HG03521 (cell line): ENCODE data around the gene JAKMIP1.

Experiments
- ATAC-seq: cut with Tn5 transposase; IDR thresholded peaks from one replicate; pipeline ENCODE4 v1.9.1; 2021; ENCODE audit warnings: mild to moderate bottlenecking, moderate library complexity; ENCODE audit not compliant: unreplicated experiment

JAKMIP1 gene

DNA sequence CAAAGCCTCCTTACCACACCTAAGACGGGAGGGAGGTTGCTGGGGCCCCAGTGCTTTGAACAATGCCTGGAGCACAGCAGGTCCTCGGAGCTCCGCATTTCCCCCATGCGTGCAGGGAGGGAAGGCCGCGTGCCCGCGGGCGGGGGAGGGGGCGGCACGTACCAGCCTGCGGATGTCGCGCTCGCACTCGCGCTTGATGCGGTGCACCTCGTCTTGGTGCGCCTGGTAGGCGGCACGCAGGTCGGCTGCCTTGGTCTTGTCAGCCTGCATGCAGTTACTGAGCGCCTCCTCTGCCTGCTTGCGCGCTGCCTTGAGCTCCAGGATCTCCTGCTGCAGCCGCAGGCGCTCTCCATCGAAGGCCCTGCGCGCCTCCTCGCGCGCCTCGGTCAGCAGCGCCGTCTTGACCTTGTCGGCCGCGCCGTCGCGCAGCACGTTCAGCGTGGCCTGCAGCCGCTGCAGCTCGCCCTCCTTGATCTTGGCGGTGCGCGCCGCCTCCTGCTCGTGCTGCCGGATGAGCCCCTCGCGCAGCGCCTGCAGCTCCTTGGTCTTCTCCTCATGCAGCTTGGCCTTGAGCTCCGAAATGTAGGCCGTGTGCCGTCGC lies 94.9 kb downstream of the JAKMIP1 start:
- no peak for ATAC-seq

DNA sequence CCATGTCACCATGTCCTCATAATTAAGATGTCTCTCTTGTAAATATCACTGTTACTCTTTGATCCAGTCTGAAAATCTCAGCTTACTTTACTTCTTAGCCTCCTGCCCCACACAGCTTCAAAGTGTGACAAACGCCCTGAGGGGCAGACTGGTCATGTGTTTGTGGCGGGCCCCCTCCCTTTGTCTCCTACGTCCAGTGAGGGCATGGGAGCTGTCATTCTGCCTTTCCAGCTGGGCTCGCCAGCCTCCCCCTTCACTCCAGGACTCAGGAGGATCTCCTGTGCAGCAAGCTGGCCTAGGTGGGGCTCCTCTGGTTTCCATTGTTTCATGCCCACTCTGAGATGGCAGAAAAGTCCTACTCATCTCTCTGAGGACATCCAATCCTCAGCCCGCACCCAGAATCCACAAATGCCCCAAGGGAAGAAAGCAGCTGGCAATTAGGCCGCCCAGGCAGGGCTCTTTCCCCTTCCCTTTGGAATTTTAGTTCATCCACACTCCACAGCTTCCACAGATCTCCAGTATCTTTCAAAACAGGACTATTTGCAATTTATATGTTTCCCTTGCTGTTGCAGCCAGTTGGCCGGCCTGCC lies 95.7 kb downstream of the JAKMIP1 start:
- no peak for ATAC-seq

DNA sequence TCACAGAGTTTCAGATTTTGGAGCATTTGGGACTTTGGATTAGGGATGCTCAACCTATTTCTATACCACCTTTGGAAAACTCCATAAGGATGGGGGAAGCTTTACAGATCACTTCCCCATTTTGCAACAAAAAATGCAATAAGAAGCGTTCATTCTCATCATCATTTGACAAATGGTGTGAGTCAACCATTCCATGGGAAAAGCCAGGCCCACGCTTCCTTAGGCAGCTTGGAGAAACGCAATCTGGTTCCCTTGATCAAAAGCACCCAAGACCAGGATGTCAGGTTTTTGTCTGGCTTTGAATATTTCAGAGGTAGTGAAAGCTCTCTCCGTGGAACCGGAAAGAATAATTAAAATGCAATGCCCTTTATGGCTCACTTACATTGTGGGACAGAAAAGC lies 102.8 kb downstream of the JAKMIP1 start:
- ATAC-seq, result no peak

DNA sequence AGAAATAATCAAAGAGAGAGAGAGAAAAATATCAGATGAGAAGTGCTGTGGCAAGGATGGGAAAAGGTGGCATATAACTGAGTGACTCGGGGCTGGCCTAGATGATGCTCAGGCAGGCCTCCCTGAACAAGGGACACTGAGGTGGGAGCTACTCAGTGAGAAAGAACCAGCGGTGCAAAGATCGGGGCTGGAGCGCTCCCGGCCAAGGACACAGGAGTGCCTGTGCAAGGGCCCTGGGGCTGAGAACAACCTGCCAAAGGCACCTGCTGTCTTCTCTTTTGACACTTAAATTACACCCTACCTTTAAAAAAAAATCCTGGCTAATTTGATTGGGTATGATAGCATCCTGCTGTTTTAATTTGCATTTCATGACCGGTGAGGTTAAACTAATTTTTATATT lies 104.5 kb downstream of the JAKMIP1 start:
- ATAC-seq, result no peak

DNA sequence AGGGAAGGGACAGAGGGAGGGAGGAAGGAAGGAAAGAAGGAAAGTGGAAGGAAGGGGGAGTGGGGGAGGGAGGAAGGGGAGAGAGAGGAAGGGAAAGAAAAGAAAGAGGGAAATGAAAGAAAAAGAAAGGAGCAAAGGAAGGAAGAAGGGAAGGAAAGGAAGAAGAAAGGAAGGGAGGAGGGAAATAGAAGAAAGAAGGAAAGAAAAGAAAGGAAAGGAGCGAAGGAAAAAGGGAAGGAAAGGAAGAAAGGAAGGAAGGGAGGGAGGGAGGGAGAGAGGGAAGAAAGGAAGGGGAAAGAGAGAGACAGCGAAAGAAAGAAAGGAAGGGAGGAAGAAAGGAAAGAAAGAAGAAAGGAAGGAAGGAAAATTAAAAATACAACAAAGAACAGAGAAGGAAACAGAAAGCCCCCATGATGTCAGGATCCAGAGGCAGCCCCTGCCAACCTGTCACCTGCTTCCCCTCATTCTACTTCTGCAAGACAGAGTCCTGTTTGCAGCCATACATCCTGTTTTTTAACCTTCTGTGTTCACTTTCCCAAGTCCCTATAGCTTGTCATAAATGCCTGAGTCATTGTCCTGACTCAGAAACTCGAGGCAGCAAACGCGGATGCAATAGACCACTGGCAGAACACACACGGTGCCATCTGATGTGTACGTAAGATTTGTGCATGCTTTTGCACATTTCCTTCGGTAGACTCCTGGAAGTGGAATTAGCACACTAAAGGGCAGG lies 105.2 kb downstream of the JAKMIP1 start:
- no peak for ATAC-seq

DNA sequence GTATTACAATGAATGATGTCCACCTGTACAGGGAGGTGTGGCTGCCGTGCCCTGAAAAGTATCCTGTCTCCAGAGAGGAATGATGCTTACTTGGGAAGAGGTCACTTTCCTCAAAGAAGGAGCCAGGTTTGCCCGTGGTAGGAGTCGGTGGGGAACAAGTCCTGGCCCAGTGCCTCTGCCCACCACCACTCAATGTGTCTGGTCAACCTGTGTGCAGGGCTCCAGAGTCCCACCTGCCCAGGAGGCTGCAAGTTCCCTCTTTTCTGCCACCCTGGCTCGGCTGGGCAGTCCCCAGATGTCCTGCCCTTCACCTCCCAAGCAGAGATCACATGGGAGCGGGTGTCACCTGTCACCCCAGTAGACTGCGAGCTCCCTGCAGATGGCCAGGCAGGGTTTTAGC lies 106.7 kb downstream of the JAKMIP1 start:
- no peak for ATAC-seq

DNA sequence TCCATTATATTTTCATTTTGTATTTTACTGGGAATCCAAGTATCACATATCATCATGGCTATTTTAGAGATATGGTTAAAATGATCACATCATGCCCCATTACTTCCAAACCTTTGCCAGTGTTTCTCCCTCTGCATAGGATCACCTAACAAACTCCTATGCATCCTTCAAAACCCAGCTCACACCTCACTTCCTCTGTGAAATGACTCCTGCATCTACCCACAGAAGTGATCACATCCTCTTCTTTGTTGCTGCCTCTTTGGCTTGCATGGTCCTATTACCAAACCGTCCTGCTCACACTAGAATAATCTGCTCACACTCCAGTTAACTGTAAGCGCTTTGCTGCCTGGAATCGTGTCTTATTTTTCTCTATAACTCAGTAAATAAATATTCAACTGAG lies 107.4 kb downstream of the JAKMIP1 start:
- ATAC-seq, result no peak

DNA sequence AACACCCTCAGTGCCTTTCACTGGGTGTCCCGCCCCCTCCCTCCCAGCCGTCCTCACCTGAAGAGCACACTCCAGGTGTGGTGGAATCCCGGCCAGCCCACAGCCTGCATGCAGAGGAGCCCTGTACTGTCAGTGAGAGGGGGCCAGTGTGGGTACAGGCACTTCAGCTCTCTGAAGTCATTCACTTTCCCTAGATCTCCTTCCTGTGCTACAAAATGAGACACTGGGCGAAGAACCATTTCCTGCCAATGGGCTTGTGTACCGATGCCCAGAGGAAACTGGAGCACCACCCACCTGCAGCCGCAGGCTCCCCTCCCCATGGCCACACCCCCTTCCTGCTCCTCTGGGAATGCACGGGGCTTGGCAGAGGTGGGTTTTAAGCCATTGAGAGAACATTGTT lies 108.2 kb downstream of the JAKMIP1 start:
- ATAC-seq, result no peak

DNA sequence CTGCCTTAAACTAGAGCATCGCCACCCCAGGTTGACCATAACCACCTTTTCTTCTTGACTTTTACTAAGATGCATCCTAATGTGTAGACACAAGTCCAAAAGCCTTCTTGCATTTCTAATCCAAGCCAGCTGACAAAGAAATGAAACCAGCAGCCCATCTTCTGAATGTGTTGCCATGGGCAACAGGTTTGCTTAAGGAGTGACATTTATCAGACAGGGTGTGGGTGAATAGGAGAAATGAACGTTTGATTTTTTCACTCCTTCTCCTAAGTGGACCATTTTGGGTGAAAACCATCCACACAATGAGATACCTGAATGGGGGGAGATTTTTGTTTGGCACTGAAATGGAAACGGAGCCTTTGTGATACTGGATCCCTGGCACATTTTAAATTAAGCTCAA lies 109.4 kb downstream of the JAKMIP1 start:
- ATAC-seq, result no peak

DNA sequence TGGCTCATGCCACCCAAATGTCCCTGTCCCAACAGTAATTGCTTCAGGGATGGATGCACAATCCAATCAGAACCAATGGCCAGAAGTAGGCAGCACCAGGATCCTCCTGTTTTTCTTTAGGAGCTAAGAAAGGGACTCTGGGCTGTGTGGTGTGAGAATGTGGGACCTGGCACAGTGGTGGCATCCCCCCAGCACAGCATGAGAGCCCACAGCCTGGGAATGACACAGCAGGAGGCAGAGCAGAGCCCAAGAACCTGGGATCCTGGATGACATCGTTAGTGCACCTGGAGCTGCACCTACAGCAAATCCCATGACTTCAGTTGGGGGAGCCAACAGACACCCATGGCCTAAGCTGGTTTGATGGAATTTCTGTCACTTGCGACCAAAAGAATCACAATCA lies 111.4 kb downstream of the JAKMIP1 start:
- ATAC-seq, result no peak

DNA sequence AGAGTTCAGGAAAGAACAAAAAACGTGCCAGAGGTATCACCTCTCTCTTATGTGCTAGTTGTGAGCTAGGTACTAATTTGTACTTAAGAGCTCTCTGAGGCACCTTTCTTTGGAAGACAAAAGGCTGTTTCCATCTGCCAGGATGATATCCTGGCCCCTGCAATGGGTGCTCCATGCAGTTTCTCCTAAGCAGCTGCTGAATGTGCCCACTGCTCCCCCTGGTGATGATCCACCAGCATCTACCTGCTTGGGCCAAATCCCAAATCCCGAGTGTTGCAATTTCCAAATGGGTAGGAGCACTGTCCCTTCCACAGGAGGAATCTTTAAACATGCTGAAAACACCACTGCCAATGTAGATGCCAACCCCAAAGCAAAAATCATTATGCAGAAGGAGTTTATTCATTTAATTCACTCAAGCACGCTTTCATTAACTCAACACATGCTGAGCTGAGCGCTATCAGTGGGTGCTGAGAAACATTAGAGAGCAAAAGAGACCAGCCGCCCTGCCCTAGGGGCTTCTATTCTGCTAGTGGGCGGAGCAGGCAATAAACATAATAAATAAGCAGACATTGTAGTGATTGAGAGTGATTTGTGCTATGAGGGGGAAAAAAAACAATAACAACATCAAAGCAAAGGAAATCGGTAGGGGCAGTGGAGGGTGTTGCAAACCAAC lies 112.5 kb downstream of the JAKMIP1 start:
- no peak for ATAC-seq

DNA sequence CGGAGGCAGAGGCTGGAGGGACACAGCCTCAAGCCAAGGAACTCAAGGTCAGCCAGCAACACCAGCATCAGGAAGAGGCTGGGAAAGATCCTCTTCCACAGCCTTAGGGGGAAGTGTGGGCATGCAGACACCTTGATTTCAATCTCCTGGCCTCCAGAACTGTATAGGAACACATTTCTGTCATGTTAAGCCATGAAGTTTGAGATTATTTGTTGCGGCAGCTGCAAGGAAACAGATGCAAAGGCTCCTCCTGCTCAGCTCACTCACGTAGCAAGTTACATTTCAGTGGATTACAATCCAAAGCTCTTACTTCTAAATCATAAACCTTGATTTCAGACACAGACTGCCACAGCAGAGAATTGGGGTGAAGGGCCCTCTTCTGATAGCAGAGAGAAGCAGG lies 113.5 kb downstream of the JAKMIP1 start:
- ATAC-seq, result no peak

DNA sequence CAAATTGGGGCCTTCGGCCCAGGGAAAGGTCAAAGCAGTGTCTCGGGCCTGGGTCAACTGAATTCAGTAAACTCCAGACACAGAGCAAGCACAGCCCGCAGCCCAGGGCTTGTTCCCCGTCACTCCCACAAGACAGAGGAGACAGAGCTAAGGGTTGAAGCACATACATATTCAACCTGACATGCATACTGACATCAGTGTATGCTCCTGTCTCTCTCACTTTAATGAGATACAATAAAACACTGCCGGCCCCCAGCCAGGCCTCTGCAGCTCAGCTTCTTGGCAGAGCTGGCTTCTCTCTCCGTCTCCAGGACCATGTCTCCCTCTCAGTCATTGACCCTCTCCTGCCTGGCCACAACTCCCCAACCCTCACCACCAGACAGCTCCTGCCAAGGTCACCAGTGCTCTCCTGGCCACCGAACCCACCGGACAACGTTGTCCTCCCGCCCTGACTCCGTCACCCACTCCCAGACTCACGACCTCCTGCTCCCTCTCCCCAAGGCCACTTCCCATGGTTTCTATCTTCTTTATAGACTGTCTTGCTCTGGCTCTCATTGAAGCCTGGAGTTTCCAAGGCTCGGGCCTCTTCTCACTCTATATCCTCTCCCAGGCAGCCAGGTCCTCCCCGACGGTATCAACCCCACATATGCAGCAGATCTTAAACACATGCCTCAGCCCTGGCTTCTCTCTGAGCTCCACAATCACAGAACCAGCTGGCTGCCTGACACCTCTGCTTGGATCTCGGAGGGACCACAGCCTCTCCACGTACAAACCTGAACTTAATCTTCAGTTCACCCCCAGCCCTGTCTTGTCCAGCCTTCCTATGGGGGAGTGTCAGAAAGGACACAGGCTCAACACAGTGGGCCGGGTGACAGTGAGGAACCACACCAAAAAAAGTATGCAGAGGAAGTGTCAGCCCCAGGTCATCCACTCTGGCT lies 114.4 kb downstream of the JAKMIP1 start:
- ATAC-seq, result no peak

DNA sequence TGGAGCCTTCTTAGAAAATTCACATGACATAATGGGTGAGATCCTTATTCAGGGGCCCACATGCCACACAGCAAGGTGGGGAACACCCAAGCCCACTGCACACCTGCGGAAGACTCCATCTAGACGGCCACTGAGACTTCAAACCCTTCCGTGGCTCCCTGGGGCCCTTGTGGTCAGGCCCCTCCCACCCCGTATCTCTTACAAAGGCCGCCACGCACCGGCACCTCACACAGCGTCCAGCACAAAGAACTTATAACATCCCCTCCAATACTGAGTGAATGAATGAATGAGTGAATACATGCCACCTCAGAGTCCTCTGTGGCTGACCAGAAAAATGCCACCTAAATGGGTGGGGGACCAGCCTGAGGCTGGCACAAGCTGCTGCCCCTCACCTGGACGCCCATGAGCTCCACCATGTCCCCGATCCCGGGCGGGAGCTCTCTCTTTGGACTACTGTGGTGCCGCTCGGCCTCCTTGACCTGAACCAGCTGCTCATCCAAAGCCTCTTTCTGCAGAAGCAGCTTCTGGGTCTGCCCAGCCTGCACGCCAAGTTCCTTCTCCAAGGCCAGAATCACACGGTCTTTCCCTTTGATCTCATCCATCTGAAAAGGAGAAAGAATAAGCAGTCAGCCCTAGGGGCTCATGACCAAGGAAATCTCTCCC lies 115.2 kb downstream of the JAKMIP1 start:
- ATAC-seq, result no peak

DNA sequence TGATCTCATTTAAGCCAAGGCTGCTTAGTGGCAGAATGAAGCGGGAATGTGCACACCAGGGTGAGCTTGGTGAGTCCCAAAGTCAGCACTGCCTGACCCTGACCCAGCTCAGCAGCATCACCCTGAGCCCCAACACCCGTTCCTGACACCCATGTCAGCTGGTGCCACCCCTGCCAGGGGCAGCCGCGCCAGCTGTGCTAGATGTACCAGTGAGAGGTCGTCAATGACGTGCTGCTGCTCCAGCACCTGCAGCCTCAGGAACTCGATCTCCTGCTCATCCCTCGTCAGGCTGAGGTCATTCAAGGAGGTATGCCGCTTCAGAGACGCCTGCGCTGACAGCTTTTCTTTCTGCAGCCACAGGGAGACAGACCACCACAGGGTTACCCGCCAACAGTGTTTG lies 120.4 kb downstream of the JAKMIP1 start:
- ATAC-seq, result no peak

DNA sequence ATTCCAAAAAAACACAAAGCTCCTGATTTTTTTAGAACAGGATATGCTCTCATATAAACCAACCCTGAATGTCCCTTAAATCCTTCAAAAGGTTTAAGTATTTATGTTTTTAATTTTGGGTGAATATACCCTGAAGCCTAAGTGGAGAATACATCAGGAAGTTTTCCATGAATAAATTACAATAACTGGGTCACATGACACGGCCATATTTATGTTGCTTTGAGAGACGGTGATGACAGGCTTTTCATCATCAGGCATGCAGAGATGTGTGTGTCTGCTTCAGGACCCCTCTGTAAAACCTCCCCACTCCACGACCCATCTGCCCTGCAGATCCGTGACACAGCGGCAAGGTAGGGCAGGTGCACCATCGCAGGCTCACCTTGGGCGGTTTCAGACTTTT lies 121.8 kb downstream of the JAKMIP1 start:
- no peak for ATAC-seq

DNA sequence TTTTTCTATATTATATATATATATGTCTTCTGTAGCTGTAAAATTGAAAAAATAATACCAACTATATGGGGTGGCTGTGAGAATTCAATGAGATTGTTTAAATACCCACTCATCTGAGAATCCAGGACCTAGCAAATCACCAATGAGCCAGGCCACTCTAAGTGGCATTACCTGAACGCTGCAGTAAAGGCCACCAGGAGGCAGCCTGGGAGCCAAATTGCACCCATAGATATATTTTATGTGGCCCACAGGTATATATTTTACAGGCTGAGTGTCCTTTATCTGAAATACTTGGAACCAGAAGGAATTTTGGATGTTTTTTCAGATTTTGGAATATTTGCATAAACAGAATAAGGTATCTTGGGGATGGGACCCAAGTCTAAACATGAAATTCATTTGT lies 124.0 kb downstream of the JAKMIP1 start:
- ATAC-seq, result no peak

DNA sequence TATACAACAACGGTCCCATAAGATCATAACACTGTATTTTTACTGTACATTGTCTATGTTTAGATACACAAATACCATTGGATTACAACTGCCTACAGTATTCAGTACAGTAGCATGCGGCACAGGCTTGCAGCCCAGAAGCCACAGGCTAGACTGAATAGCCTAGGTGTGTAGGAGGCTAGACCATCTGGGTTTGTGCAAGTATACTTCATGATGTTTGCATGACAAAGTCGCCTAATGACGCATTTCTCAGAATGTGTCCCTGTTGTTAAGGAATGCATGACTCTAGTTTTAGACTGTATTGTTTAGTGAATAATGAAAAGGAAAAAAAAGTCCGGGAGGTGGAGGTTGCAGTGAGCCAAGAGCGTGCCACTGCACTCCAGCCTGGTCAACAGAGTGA lies 125.6 kb downstream of the JAKMIP1 start:
- ATAC-seq, result no peak

DNA sequence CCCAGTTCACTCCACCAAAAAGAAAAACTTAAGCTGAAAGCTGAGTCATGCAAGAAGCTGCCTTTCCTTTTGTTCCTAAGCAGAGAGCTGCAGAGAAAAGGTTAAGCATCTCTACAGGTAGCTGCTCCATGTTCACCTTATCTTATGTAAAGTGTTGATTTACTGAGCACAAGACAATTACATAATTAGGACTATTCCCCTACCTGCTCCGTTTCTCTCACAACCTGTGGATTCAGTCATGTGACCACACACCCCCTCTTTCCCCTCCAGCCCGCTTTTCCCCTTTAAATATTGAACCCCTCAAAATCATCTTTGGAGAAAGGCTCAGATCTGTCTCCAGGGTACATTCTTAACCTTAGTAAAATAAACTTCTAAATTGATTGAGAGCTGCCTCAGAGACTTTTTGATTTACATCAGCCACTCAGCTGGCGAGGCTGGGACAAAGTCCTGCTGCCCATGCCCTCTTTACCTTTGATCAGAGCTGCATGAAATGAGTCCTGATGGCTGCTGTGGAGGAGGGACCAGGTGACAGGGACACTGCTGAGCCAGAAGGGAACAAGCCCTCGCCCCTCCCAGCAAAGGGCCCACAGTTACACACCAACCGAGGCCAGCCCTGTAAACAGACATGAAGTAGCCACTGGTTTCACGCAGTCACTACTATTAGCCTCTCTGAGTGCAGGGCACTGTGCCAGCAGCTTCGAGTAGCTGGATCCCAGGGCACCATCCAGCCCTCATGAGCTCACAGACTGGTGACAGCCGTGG lies 128.2 kb downstream of the JAKMIP1 start:
- ATAC-seq, result no peak
